B cell (primary cell): ENCODE measurements around the gene CARS2. TPM values are rescaled to one million over a fixed set of nuclear protein-coding genes. Genes with fewer than 3 reads are reported as not detected.

Experiments
- ATAC-seq: fragments of 200-7000 bp; cut with Tn5 transposase; one replicate; pipeline ENCODE4 v1.10.0; 2021; ENCODE audit warnings: low read depth, mild to moderate bottlenecking, moderate number of reproducible peaks, moderate library complexity
- CTCF ChIA-PET: fragments of 350-600 bp; sonication (Branson Sonifier 250); formaldehyde crosslinking; loops from one replicate; lab custom pipeline; 2021; ENCODE audit warnings: antibody characterized with exemption, inconsistent platforms; lab: Charles Lee
- POLR2A ChIA-PET: fragments of 350-600 bp; sonication (Branson Sonifier 250); formaldehyde crosslinking; loops from one replicate; lab custom pipeline; 2021; ENCODE audit warnings: antibody characterized with exemption; lab: Charles Lee
- DNase-seq: peaks from one replicate; pipeline ENCODE4 v3.0.0; 2013
- H2AFZ ChIP-seq: 2 replicates; pipeline ENCODE4 v1.6.1; 2012; ENCODE audit warnings: mild to moderate bottlenecking, low read depth, low read length; ENCODE audit not compliant: insufficient read depth, poor library complexity, severe bottlenecking
- H3K27ac ChIP-seq, 2 donors: 1 replicate in 1 of 2; 2 replicates in 1 of 2; pipeline ENCODE4 v1.5.1; 2012 to 2013; ENCODE audit warnings: low read length in 2 of 2, mild to moderate bottlenecking in 2 of 2, moderate library complexity in 1 of 2
- H3K27me3 ChIP-seq, 4 experiments: fragments of 200-600 bp in 1 of 4; sonication (generic) in 1 of 4; replicated peaks in 1 of 4; 1 replicate in 2 of 4; 2 replicates in 2 of 4; pipeline versions ENCODE4 v1.6.1 to v1.7.0; 2013 to 2016; ENCODE audit warnings: low read length in 3 of 4, mild to moderate bottlenecking in 2 of 4, mixed read lengths in 1 of 4, moderate library complexity in 1 of 4; ENCODE audit not compliant: insufficient read depth in 4 of 4, control insufficient read depth in 3 of 4; ENCODE audit errors: control extremely low read depth in 1 of 4
- H3K36me3 ChIP-seq, 2 experiments: replicated peaks in 1 of 2; 1 replicate in 1 of 2; 2 replicates in 1 of 2; pipeline versions ENCODE4 v1.6.1 to v1.7.1; 2013; ENCODE audit warnings: low read length in 1 of 2; ENCODE audit not compliant: insufficient read depth in 2 of 2, control insufficient read depth in 1 of 2; ENCODE audit errors: control extremely low read depth in 1 of 2, extremely low read depth in 1 of 2
- H3K4me1 ChIP-seq, 2 donors: fragments of 200-600 bp in 1 of 2; sonication (generic) in 1 of 2; 1 replicate in 1 of 2; 2 replicates in 1 of 2; pipeline versions ENCODE4 v1.5.1 to v1.6.1; 2013 to 2017; ENCODE audit warnings: low read length in 2 of 2; ENCODE audit not compliant: control insufficient read depth in 2 of 2, insufficient read depth in 2 of 2
- H3K4me2 ChIP-seq: replicated peaks from 2 replicates; pipeline ENCODE3; 2012; ENCODE audit warnings: mild to moderate bottlenecking, low read depth, low read length; ENCODE audit not compliant: poor library complexity, severe bottlenecking
- H3K4me3 ChIP-seq, 5 experiments: fragments of 200-600 bp in 1 of 5; sonication (generic) in 1 of 5; 1 replicate in 3 of 5; 2 replicates in 2 of 5; pipeline versions ENCODE4 v1.5.1 to v1.7.0; 2011 to 2016; ENCODE audit warnings: low read length in 4 of 5, mild to moderate bottlenecking in 4 of 5, low read depth in 2 of 5, control low read depth in 1 of 5, moderate library complexity in 1 of 5; ENCODE audit not compliant: insufficient read depth in 1 of 5; ENCODE audit errors: control extremely low read depth in 1 of 5, extremely low read depth in 1 of 5
- H3K79me2 ChIP-seq: fragments of 200-600 bp; sonication (generic); one replicate; pipeline ENCODE4 v1.6.0; 2016; ENCODE audit warnings: low read length; ENCODE audit not compliant: control insufficient read depth, insufficient read depth
- H3K9ac ChIP-seq: fragments of 200-600 bp; sonication (generic); 2 replicates; pipeline ENCODE4 v1.6.1; 2017; ENCODE audit warnings: mild to moderate bottlenecking, low read length, moderate library complexity
- H3K9me3 ChIP-seq, 3 donors: one replicate each; pipeline versions ENCODE4 v1.6.1 to v1.7.1; 2013; ENCODE audit warnings: low read length in 2 of 3; ENCODE audit not compliant: control insufficient read depth in 2 of 3, insufficient read depth in 1 of 3; ENCODE audit errors: control extremely low read depth in 1 of 3
- H4K20me1 ChIP-seq: 2 replicates; pipeline ENCODE4 v1.6.0; 2012; ENCODE audit warnings: mild to moderate bottlenecking, low read length; ENCODE audit not compliant: insufficient read depth, control insufficient read depth, poor library complexity, severe bottlenecking
- H3K27ac Mint-ChIP-seq: one replicate; pipeline ENCODE4 v1.8.0; 2021; ENCODE audit warnings: mixed read lengths
- H3K27me3 Mint-ChIP-seq: one replicate; pipeline ENCODE4 v1.8.0; 2021; ENCODE audit warnings: mixed read lengths
- H3K4me1 Mint-ChIP-seq: one replicate; pipeline ENCODE4 v1.8.0; 2021; ENCODE audit warnings: mixed read lengths
- H3K4me3 Mint-ChIP-seq: one replicate; pipeline ENCODE4 v1.8.0; 2021; ENCODE audit warnings: mixed read lengths
- H3K9me3 Mint-ChIP-seq: one replicate; pipeline ENCODE4 v1.8.0; 2022; ENCODE audit warnings: mixed read lengths; ENCODE audit not compliant: insufficient read depth
- CTCF ChIP-seq: fragments of 200-600 bp; IDR thresholded peaks from one replicate; pipeline ENCODE4 v1.8.0; 2022; ENCODE audit warnings: antibody characterized with exemption, mild to moderate bottlenecking
- EZH2 ChIP-seq: IDR thresholded peaks from 2 replicates; pipeline ENCODE4 v1.6.1; 2012; ENCODE audit warnings: borderline replicate concordance, low read depth, mild to moderate bottlenecking, moderate library complexity, low read length; ENCODE audit not compliant: insufficient read depth, poor library complexity, severe bottlenecking
- WGBS: methylation state at CpG from one replicate; pipeline ENCODE4 v1.1.5; 2013; ENCODE audit warnings: missing lambda C conversion rate; ENCODE audit not compliant: insufficient coverage; 5-methylcytosine and 5-hydroxymethylcytosine counted together
- intact Hi-C: fragments of 100-400 bp; cut with micrococcal nuclease; formaldehyde crosslinking; loops from one replicate; pipeline ENCODE4 v1.10.0; 2022
- polyA plus RNA-seq: library from polyadenylated mRNA; depleted of rRNA; stranded (reverse); fragments of >200 nt; gene quantifications from 2 replicates; pipeline ENCODE4 v1.2.3, GENCODE V29; 2012
- total RNA-seq, 2 donors: library from RNA; stranded (reverse); fragments of 120-200 nt in 1 of 2; gene quantifications; 1 replicate in 1 of 2; 2 replicates in 1 of 2; pipeline versions ENCODE4 v1.2.3 to v1.2.4, GENCODE V29; 2013 to 2022

Gene CARS2
- total and polyA plus RNA-seq, 2 donors (not counting 1 experiment from before 2014, with no cell fraction given) = 154 to 188 TPM

- H3K9ac ChIP-seq = no peak overlapping the region
- H3K9me3 ChIP-seq = no peaks in the 10 kb centered on the region
- Mint-ChIP-seq H3K4me1 (peaks cover 3% of the 10 kb centered on the region), H3K27ac (no peak overlapping the region), H3K9me3 (no peaks in the 10 kb centered on the region), H3K4me3 (no peak overlapping the region), H3K27me3 (no peaks in the 10 kb centered on the region)
- no peak overlapping the region for H3K4me2 ChIP-seq
- 96% methylated on average over 7 of the region's 9 CpGs for WGBS
- H3K36me3 ChIP-seq = peaks cover 10 to 69% of the 10 kb centered on the region in 2 experiments
- peaks cover 48% of the 10 kb centered on the region for H4K20me1 ChIP-seq
- H3K27me3 ChIP-seq = no peaks in the 10 kb centered on the region
- no peak for ATAC-seq
- H2AFZ ChIP-seq = no peak overlapping the region
- no peak overlapping the region for H3K4me3 ChIP-seq
- CTCF ChIA-PET = no interaction called here
- no peaks in the 10 kb centered on the region for H3K4me1 ChIP-seq
- POLR2A ChIA-PET = no interaction called here
- peaks cover 75% of the 10 kb centered on the region for H3K79me2 ChIP-seq
- H3K27ac ChIP-seq = no peak overlapping the region
- TF ChIP-seq EZH2 (no peak), CTCF (no peak)
- DNase-seq = no peak
- intact Hi-C loops = no loop called here
Observed at GRCh38 chr13:110626521-110626920, 79.4 kb downstream of the CARS2 start.

- H3K4me3 ChIP-seq = no peak overlapping the region
- intact Hi-C loops = no loop called here
- ChIA-PET POLR2A (no interaction called here), CTCF (no interaction called here)
- H3K27me3 ChIP-seq = no peaks in the 10 kb centered on the region
- H3K36me3 ChIP-seq = peaks cover 10 to 62% of the 10 kb centered on the region in 2 experiments
- 93% methylated on average over 18 of the region's 19 CpGs for WGBS
- Mint-ChIP-seq H3K27ac (no peak overlapping the region), H3K4me3 (no peak overlapping the region), H3K27me3 (no peaks in the 10 kb centered on the region), H3K9me3 (no peaks in the 10 kb centered on the region), H3K4me1 (peaks cover 4% of the 10 kb centered on the region)
- no peak overlapping the region for H3K4me2 ChIP-seq
- no peak for ATAC-seq
- no peak overlapping the region for H3K27ac ChIP-seq
- no peak overlapping the region for H2AFZ ChIP-seq
- peaks cover 43% of the 10 kb centered on the region for H4K20me1 ChIP-seq
- TF ChIP-seq EZH2 (no peak), CTCF (no peak)
- H3K4me1 ChIP-seq = no peaks in the 10 kb centered on the region
- H3K9me3 ChIP-seq = no peaks in the 10 kb centered on the region
- H3K79me2 ChIP-seq = peaks cover 77% of the 10 kb centered on the region
- H3K9ac ChIP-seq = no peak overlapping the region
- DNase-seq = no peak
Observed at GRCh38 chr13:110625771-110626321, 80.1 kb downstream of the CARS2 start.
